ENCODE results near the gene SYNJ2.
"Not testable (repeated sequence)": the region's sequence is repeated elsewhere in the genome, so short reads cannot be mapped to it uniquely, and the experiment has no call there.

Gene SYNJ2

GRCh38 chr6:157937916-157938315 lies 43.7 kb upstream of the SYNJ2 start:
- H3K36me3 ChIP-seq (replicated peaks; ENCODE audit: insufficient read depth, low read length), result no peaks in the 10 kb centered on the region
- no peaks in the 10 kb centered on the region for H3K27me3 ChIP-seq (replicated peaks; ENCODE audit: insufficient read depth, low read length)
- no peak overlapping the region for H2AFZ ChIP-seq (ENCODE audit: low read length)
- no peak overlapping the region for H3K4me2 ChIP-seq (ENCODE audit: low read depth, low read length)
- no peak for DNase-seq
- H4K20me1 ChIP-seq (ENCODE audit: insufficient read depth, low read length), result no peaks in the 10 kb centered on the region
- H3K9me2 ChIP-seq (replicated peaks; ENCODE audit: insufficient read depth, low read length), result no peaks in the 10 kb centered on the region
- H3K9ac ChIP-seq (ENCODE audit: low read length), result no peak overlapping the region
- H3K27ac ChIP-seq (ENCODE audit: low read length), result no peak overlapping the region
- H3F3A ChIP-seq (ENCODE audit: insufficient read depth, low read length), result no peaks in the 10 kb centered on the region
- no peaks in the 10 kb centered on the region for H3K9me3 ChIP-seq (replicated peaks; ENCODE audit: insufficient read depth, low read length)
- H3K79me2 ChIP-seq (ENCODE audit: low read length), result no peaks in the 10 kb centered on the region
- no peaks in the 10 kb centered on the region for H3K4me1 ChIP-seq (ENCODE audit: low read length)
- TF ChIP-seq, protein P1, sequence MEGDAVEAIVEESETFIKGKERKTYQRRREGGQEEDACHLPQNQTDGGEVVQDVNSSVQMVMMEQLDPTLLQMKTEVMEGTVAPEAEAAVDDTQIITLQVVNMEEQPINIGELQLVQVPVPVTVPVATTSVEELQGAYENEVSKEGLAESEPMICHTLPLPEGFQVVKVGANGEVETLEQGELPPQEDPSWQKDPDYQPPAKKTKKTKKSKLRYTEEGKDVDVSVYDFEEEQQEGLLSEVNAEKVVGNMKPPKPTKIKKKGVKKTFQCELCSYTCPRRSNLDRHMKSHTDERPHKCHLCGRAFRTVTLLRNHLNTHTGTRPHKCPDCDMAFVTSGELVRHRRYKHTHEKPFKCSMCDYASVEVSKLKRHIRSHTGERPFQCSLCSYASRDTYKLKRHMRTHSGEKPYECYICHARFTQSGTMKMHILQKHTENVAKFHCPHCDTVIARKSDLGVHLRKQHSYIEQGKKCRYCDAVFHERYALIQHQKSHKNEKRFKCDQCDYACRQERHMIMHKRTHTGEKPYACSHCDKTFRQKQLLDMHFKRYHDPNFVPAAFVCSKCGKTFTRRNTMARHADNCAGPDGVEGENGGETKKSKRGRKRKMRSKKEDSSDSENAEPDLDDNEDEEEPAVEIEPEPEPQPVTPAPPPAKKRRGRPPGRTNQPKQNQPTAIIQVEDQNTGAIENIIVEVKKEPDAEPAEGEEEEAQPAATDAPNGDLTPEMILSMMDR (IDR thresholded peaks at IDR 0.05; ENCODE audit: low read length), result no peak
- TF ChIP-seq EZH2phosphoT487 (IDR thresholded peaks at IDR 0.05; ENCODE audit: low read length) (no peak), EZH2 (optimal IDR thresholded peaks at IDR 0.05; ENCODE audit: low read depth, low read length) (no peak)
- H3K4me3 ChIP-seq (ENCODE audit: low read length), result no peak overlapping the region

GRCh38 chr6:157940375-157941036 lies 41.2 kb upstream of the SYNJ2 start:
- not testable (repeated sequence) for H3K4me1 ChIP-seq (ENCODE audit: low read length); H3K9me3 ChIP-seq (replicated peaks; ENCODE audit: insufficient read depth, low read length); H3F3A ChIP-seq (ENCODE audit: insufficient read depth, low read length); H3K9me2 ChIP-seq (replicated peaks; ENCODE audit: insufficient read depth, low read length); H3K9ac ChIP-seq (ENCODE audit: low read length); H3K4me2 ChIP-seq (ENCODE audit: low read depth, low read length); H3K4me3 ChIP-seq (ENCODE audit: low read length); DNase-seq; H3K79me2 ChIP-seq (ENCODE audit: low read length); H4K20me1 ChIP-seq (ENCODE audit: insufficient read depth, low read length); H2AFZ ChIP-seq (ENCODE audit: low read length); H3K27me3 ChIP-seq (replicated peaks; ENCODE audit: insufficient read depth, low read length); H3K36me3 ChIP-seq (replicated peaks; ENCODE audit: insufficient read depth, low read length); H3K27ac ChIP-seq (ENCODE audit: low read length)

DNA sequence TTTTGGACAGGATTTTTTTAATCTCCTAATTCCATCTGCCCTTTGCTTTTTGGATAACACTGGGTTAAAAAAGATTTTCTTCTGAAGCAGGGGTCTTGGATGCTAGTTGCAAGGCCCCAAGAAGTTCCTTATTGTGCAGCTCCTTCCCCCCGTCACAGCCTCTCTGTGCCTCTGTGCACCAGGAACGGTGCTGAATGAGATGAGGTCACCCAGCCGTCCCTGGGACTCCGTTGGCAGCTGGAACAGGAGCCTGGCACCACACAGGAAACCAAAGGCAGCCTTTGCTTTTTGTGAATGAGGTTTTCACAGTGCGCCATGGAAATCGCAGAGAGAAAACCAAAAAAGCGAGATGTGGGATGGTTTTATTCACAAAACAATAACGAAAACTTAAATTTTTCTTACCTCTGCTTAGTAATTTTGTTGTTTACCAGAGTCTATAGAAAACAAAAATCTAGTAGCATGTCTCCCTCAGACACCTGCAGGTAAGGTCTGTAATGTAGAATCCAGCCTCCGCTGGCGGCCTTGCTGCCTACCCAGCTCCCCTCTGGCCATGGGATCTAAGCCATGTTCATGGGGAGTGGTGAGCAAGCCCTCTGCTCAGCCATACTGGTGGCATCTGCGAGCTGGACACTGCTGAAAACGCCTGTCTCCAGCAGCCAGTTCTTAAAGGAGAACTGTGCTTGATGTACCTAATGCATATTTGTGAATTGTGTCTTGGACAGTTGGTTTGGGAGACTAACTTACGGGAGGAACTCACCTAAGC lies 40.4 kb upstream of the SYNJ2 start:
- H3K9me2 ChIP-seq (replicated peaks; ENCODE audit: insufficient read depth, low read length), result no peaks in the 10 kb centered on the region
- no peaks in the 10 kb centered on the region for H3K9me3 ChIP-seq (replicated peaks; ENCODE audit: insufficient read depth, low read length)
- H2AFZ ChIP-seq (ENCODE audit: low read length), result no peak overlapping the region
- H3K27me3 ChIP-seq (replicated peaks; ENCODE audit: insufficient read depth, low read length), result no peaks in the 10 kb centered on the region
- H3K4me1 ChIP-seq (ENCODE audit: low read length), result no peaks in the 10 kb centered on the region
- H3K36me3 ChIP-seq (replicated peaks; ENCODE audit: insufficient read depth, low read length), result no peaks in the 10 kb centered on the region
- H4K20me1 ChIP-seq (ENCODE audit: insufficient read depth, low read length), result no peaks in the 10 kb centered on the region
- no peak overlapping the region for H3K27ac ChIP-seq (ENCODE audit: low read length)
- no peak overlapping the region for H3K9ac ChIP-seq (ENCODE audit: low read length)
- H3K79me2 ChIP-seq (ENCODE audit: low read length), result no peaks in the 10 kb centered on the region
- H3K4me3 ChIP-seq (ENCODE audit: low read length), result no peak overlapping the region
- TF ChIP-seq EZH2phosphoT487 (IDR thresholded peaks at IDR 0.05; ENCODE audit: low read length) (no peak), EZH2 (optimal IDR thresholded peaks at IDR 0.05; ENCODE audit: low read depth, low read length) (no peak)
- TF ChIP-seq, protein P1 (IDR thresholded peaks at IDR 0.05; ENCODE audit: low read length), result no peak
- H3K4me2 ChIP-seq (ENCODE audit: low read depth, low read length), result no peak overlapping the region
- H3F3A ChIP-seq (ENCODE audit: insufficient read depth, low read length), result no peaks in the 10 kb centered on the region
- no peak for DNase-seq

- Histone ChIP-seq H3K27ac (ENCODE audit: low read length) (no peak overlapping the region), H3K9me2 (replicated peaks; ENCODE audit: insufficient read depth, low read length) (no peaks in the 10 kb centered on the region), H2AFZ (ENCODE audit: low read length) (no peak overlapping the region), H3F3A (ENCODE audit: insufficient read depth, low read length) (no peaks in the 10 kb centered on the region), H3K9me3 (replicated peaks; ENCODE audit: insufficient read depth, low read length) (no peaks in the 10 kb centered on the region), H3K4me1 (ENCODE audit: low read length) (no peaks in the 10 kb centered on the region), H3K27me3 (replicated peaks; ENCODE audit: insufficient read depth, low read length) (no peaks in the 10 kb centered on the region), H3K79me2 (ENCODE audit: low read length) (no peaks in the 10 kb centered on the region), H3K4me2 (ENCODE audit: low read depth, low read length) (no peak overlapping the region), H3K9ac (ENCODE audit: low read length) (no peak overlapping the region), H3K36me3 (replicated peaks; ENCODE audit: insufficient read depth, low read length) (no peaks in the 10 kb centered on the region), H3K4me3 (ENCODE audit: low read length) (no peak overlapping the region), H4K20me1 (ENCODE audit: insufficient read depth, low read length) (no peaks in the 10 kb centered on the region)
- TF ChIP-seq EZH2 (optimal IDR thresholded peaks at IDR 0.05; ENCODE audit: low read depth, low read length) (no peak), EZH2phosphoT487 (IDR thresholded peaks at IDR 0.05; ENCODE audit: low read length) (no peak)
- TF ChIP-seq, protein P1 (IDR thresholded peaks at IDR 0.05; ENCODE audit: low read length), result no peak
- no peak for DNase-seq
Measured at GRCh38 chr6:157942351-157942750, 39.3 kb upstream of the SYNJ2 start.

All from MM.1S (cell line).